Keratinocyte (primary cell): ENCODE data around the gene FAT1. TPM values are rescaled to one million over a fixed set of nuclear protein-coding genes. Genes with fewer than 3 reads are reported as not detected.

ENCODE experiments used
- DNase-seq: peaks from one replicate; pipeline ENCODE4 v3.0.0-alpha.2; 2011; ENCODE audit warnings: low read depth, missing footprints, low spot score
- FAIRE-seq: peaks from 2 replicates; lab custom pipeline; 2011; peaks lifted over from hg19 to GRCh38; lab: Jason Lieb, UNC
- H2AFZ ChIP-seq: 2 replicates; pipeline ENCODE4 v1.6.0; 2012; ENCODE audit warnings: low read length, control low read depth, inconsistent platforms; ENCODE audit not compliant: control insufficient read depth
- H3K27ac ChIP-seq: 2 replicates; pipeline ENCODE4 v1.5.1; 2011; ENCODE audit warnings: low read length; ENCODE audit not compliant: control insufficient read depth, insufficient read depth
- H3K27me3 ChIP-seq: 3 replicates; pipeline ENCODE4 v1.6.0; 2011; ENCODE audit warnings: low read length; ENCODE audit not compliant: control insufficient read depth, insufficient read depth; ENCODE audit errors: extremely low read depth
- H3K36me3 ChIP-seq, 2 experiments: 2 replicates in 1 of 2; 3 replicates in 1 of 2; pipeline ENCODE4 v1.5.1; 2011; ENCODE audit warnings: low read length in 2 of 2, mild to moderate bottlenecking in 1 of 2; ENCODE audit not compliant: control insufficient read depth in 2 of 2, insufficient read depth in 2 of 2; ENCODE audit errors: extremely low read depth in 1 of 2
- H3K4me1 ChIP-seq: 3 replicates; pipeline ENCODE4 v1.5.1; 2011; ENCODE audit warnings: low read length; ENCODE audit not compliant: control insufficient read depth, insufficient read depth; ENCODE audit errors: extremely low read depth
- H3K4me2 ChIP-seq: 3 replicates; pipeline ENCODE4 v1.6.0; 2011; ENCODE audit warnings: low read depth, low read length; ENCODE audit not compliant: control insufficient read depth, insufficient read depth; ENCODE audit errors: extremely low read depth
- H3K4me3 ChIP-seq, 3 experiments: fragments of 200-600 bp in 1 of 3; sonication (generic) in 1 of 3; 2 replicates in 2 of 3; 3 replicates in 1 of 3; pipeline ENCODE4 v1.5.1; 2011 to 2016; ENCODE audit warnings: low read length in 3 of 3, mild to moderate bottlenecking in 3 of 3, control low read depth in 2 of 3, inconsistent platforms in 1 of 3, low read depth in 1 of 3, mixed read lengths in 1 of 3, mixed run types in 1 of 3, moderate library complexity in 1 of 3; ENCODE audit not compliant: control insufficient read depth in 2 of 3, insufficient read depth in 2 of 3; ENCODE audit errors: extremely low read depth in 1 of 3
- H3K79me2 ChIP-seq: 2 replicates; pipeline ENCODE4 v1.6.0; 2012; ENCODE audit warnings: low read length; ENCODE audit not compliant: control insufficient read depth, insufficient read depth
- H3K9ac ChIP-seq: 3 replicates; pipeline ENCODE4 v1.6.0; 2011; ENCODE audit warnings: low read length; ENCODE audit not compliant: control insufficient read depth, insufficient read depth; ENCODE audit errors: extremely low read depth
- H3K9me1 ChIP-seq: 3 replicates; pipeline ENCODE4 v1.6.0; 2011; ENCODE audit warnings: low read length; ENCODE audit not compliant: control insufficient read depth, insufficient read depth; ENCODE audit errors: extremely low read depth
- H3K9me3 ChIP-seq: 2 replicates; pipeline ENCODE4 v1.5.1; 2012; ENCODE audit warnings: low read depth, low read length; ENCODE audit not compliant: control insufficient read depth
- H4K20me1 ChIP-seq: 3 replicates; pipeline ENCODE4 v1.6.0; 2011; ENCODE audit warnings: low read length; ENCODE audit not compliant: control insufficient read depth, insufficient read depth; ENCODE audit errors: extremely low read depth
- CTCF ChIP-seq, 3 experiments: IDR thresholded peaks in 1 of 3; conservative IDR thresholded peaks in 1 of 3; optimal IDR thresholded peaks in 1 of 3; 2 replicates in 2 of 3; 3 replicates in 1 of 3; pipeline versions ENCODE3 to v1.5.1; 2011; ENCODE audit warnings: low read length in 3 of 3, mild to moderate bottlenecking in 3 of 3, moderate library complexity in 2 of 3, control low read depth in 1 of 3, inconsistent platforms in 1 of 3; ENCODE audit not compliant: insufficient read depth in 2 of 3; ENCODE audit errors: extremely low read depth in 1 of 3
- EZH2 ChIP-seq: IDR thresholded peaks from one replicate; pipeline ENCODE4 v1.6.1; 2012; ENCODE audit warnings: inconsistent platforms, mild to moderate bottlenecking, low read length, moderate library complexity
- dilution Hi-C: fragments of 300-500 bp; cut with MboI; formaldehyde crosslinking; loops from one replicate; pipeline ENCODE4 v1.7.0; 2020; ENCODE audit warnings: low sequenced_read_pairs; ENCODE audit not compliant: extremely low pct_ligation_motif_present
- polyA plus RNA-seq, 5 experiments: library from polyadenylated mRNA; depleted of rRNA in 3 of 5; stranded (reverse) in 3 of 5; stranded (forward) in 1 of 5; unstranded in 1 of 5; fragments of >200 nt; gene quantifications; 1 replicate in 1 of 5; 2 replicates in 3 of 5; 3 replicates in 1 of 5; pipeline versions ENCODE4 v1.2.1 to v1.2.3, GENCODE V29; 2011 to 2012; ENCODE audit warnings: missing spikeins in 2 of 5, low read depth in 1 of 5, low replicate concordance in 1 of 5

FAT1 gene
- polyA plus RNA-seq, 1 donor (not counting 4 experiments of a cell fraction or from before 2014, with no cell fraction given), result 329 TPM

GRCh38 chr4:186680641-186681040 lies 43.0 kb downstream of the FAT1 start:
- Histone ChIP-seq H3K27me3 (no peaks in the 10 kb centered on the region), H3K4me2 (no peak overlapping the region), H4K20me1 (peaks cover 45% of the 10 kb centered on the region), H3K4me1 (peaks cover 21% of the 10 kb centered on the region), H3K79me2 (peaks cover 97% of the 10 kb centered on the region), H3K27ac (no peak overlapping the region), H3K9ac (no peak overlapping the region), H2AFZ (no peak overlapping the region), H3K4me3 (no peak overlapping the region), H3K9me1 (no peaks in the 10 kb centered on the region), H3K9me3 (no peaks in the 10 kb centered on the region), H3K36me3 (peaks cover 11 to 18% of the 10 kb centered on the region in 2 experiments)
- TF ChIP-seq CTCF (optimal IDR thresholded peaks at IDR 0.05 in 1 of 3, IDR thresholded peaks at IDR 0.05 in 1 of 3, conservative IDR thresholded peaks at IDR 0.05 in 1 of 3; ENCODE audit: extremely low read depth in 1 of 3, insufficient read depth in 2 of 3, low read length in 3 of 3) (no peak), EZH2 (no peak)
- DNase-seq (no peak), FAIRE-seq (no peak)
- dilution Hi-C loops, result no loop called here

- Histone ChIP-seq H3K36me3 (peaks cover 13 to 18% of the 10 kb centered on the region in 2 experiments), H3K9me1 (no peaks in the 10 kb centered on the region), H3K4me3 (no peak overlapping the region), H3K27me3 (no peaks in the 10 kb centered on the region), H3K79me2 (peaks cover 96% of the 10 kb centered on the region), H3K9me3 (no peaks in the 10 kb centered on the region), H4K20me1 (peaks cover 27% of the 10 kb centered on the region), H3K9ac (no peak overlapping the region), H3K27ac (peak overlapping the region; percentile 11), H3K4me2 (peak overlapping the region; percentile 17), H2AFZ (no peak overlapping the region), H3K4me1 (peaks cover 17% of the 10 kb centered on the region)
- TF ChIP-seq CTCF (optimal IDR thresholded peaks at IDR 0.05 in 1 of 3, IDR thresholded peaks at IDR 0.05 in 1 of 3, conservative IDR thresholded peaks at IDR 0.05 in 1 of 3; ENCODE audit: extremely low read depth in 1 of 3, insufficient read depth in 2 of 3, low read length in 3 of 3), result no peak
- TF ChIP-seq EZH2, result no peak
- dilution Hi-C loops, result no loop called here
- DNase-seq (peak; percentile 38), FAIRE-seq (peak; percentile 95)
Measured at GRCh38 chr4:186676531-186677161, 47.0 kb downstream of the FAT1 start.
